Upper lobe of left lung (tissue), 6 donors: Measurements from ENCODE around the gene ABCC4. TPM values are rescaled to one million over a fixed set of nuclear protein-coding genes. Genes with fewer than 3 reads are reported as not detected.

Experiments
- ATAC-seq, 2 donors: fragments of 200-7000 bp; cut with Tn5 transposase; one replicate each; pipeline ENCODE4 v1.9.1; 2022; ENCODE audit warnings: mild to moderate bottlenecking in 2 of 2, moderate library complexity in 2 of 2; ENCODE audit not compliant: low FRiP score in 2 of 2
- DNase-seq, 2 donors: peaks; one replicate each; pipeline ENCODE4 v3.0.0-alpha.2; 2019 to 2020
- H3K27ac ChIP-seq, 4 donors: fragments of 200-600 bp; sonication (generic); one replicate each; pipeline ENCODE4 v1.5.1; 2016 to 2019
- H3K27me3 ChIP-seq, 4 donors: fragments of 200-600 bp; sonication (generic); one replicate each; pipeline ENCODE4 v1.5.1; 2017 to 2019
- H3K36me3 ChIP-seq, 4 donors: fragments of 200-600 bp; sonication (generic); one replicate each; pipeline ENCODE4 v1.5.1; 2016 to 2019
- H3K4me1 ChIP-seq, 4 donors: fragments of 200-600 bp; sonication (generic); one replicate each; pipeline ENCODE4 v1.5.1; 2018 to 2019
- H3K4me3 ChIP-seq, 4 donors: fragments of 200-600 bp; sonication (generic); one replicate each; pipeline ENCODE4 v1.5.1; 2017 to 2019; ENCODE audit warnings: mild to moderate bottlenecking in 2 of 4, moderate library complexity in 1 of 4
- H3K9me3 ChIP-seq, 4 donors: fragments of 200-600 bp; sonication (generic); one replicate each; pipeline ENCODE4 v1.5.1; 2018 to 2019
- CTCF ChIP-seq, 6 experiments: fragments of 450-650 bp in 4 of 6; fragments of 200-600 bp in 2 of 6; sonication (generic) in 2 of 6; IDR thresholded peaks; one replicate each; pipeline ENCODE4 v1.5.1; 2016 to 2019; ENCODE audit warnings: antibody characterized with exemption in 6 of 6
- EP300 ChIP-seq, 4 donors: sonication (generic); formaldehyde crosslinking; IDR thresholded peaks; one replicate each; pipeline ENCODE4 v1.5.1; 2017; ENCODE audit warnings: antibody characterized with exemption in 4 of 4, control low read depth in 2 of 4
- POLR2A ChIP-seq, 4 donors: fragments of 450-650 bp; IDR thresholded peaks; one replicate each; pipeline ENCODE4 v1.5.1; 2016 to 2017; ENCODE audit warnings: antibody characterized with exemption in 4 of 4, mild to moderate bottlenecking in 2 of 4
- POLR2AphosphoS5 ChIP-seq, 2 donors: sonication (generic); formaldehyde crosslinking; IDR thresholded peaks; one replicate each; pipeline ENCODE4 v1.5.1; 2017; ENCODE audit warnings: antibody characterized with exemption in 2 of 2
- WGBS, 2 donors: methylation state at CpG; one replicate each; pipeline ENCODE4 v1.1.5; 2017 to 2018; 5-methylcytosine and 5-hydroxymethylcytosine counted together
- total RNA-seq, 6 donors: library from RNA; depleted of rRNA in 4 of 6; stranded (reverse); fragments of >200 nt in 4 of 6; gene quantifications; one replicate each; pipeline versions ENCODE4 v1.1.0 to v1.2.1, GENCODE V29; 2016 to 2021
- donor health status: DM: no; HTN: no; CAD: no; lungs with moderate emphysema.
- donor health status: DM: no; HTN: yes; CAD: no; lungs with severe emphysema.

The ABCC4 gene
- total RNA-seq, 6 donors from 2014 or later: 17.0 to 78.6 (median 31.9) TPM

GRCh38 chr13:95060014-95060519 lies 241.2 kb downstream of the ABCC4 start:
- no peak overlapping the region for H3K27ac ChIP-seq
- H3K4me3 ChIP-seq: no peak overlapping the region
- DNase-seq (no peak), ATAC-seq (no peak)
- no peaks in the 10 kb centered on the region for H3K9me3 ChIP-seq
- no peak for TF ChIP-seq POLR2A (IDR thresholded peaks at IDR 0.05)
- no peak for TF ChIP-seq CTCF (IDR thresholded peaks at IDR 0.05)
- no peak for TF ChIP-seq EP300 (IDR thresholded peaks at IDR 0.05)
- no peak for TF ChIP-seq POLR2AphosphoS5 (IDR thresholded peaks at IDR 0.05)
- 84 to 91% methylated on average over 3 of the region's 3 CpGs for WGBS, 2 donors
- H3K27me3 ChIP-seq: no peaks in the 10 kb centered on the region
- peaks cover 0 to 9% (median 2%) of the 10 kb centered on the region in 4 donors for H3K36me3 ChIP-seq
- H3K4me1 ChIP-seq: no peaks in the 10 kb centered on the region

- TF ChIP-seq CTCF (IDR thresholded peaks at IDR 0.05) (no peak), POLR2AphosphoS5 (IDR thresholded peaks at IDR 0.05) (no peak), EP300 (IDR thresholded peaks at IDR 0.05) (no peak), POLR2A (IDR thresholded peaks at IDR 0.05) (no peak)
Measured at GRCh38 chr13:95059306-95059705, 241.9 kb downstream of the ABCC4 start.

GRCh38 chr13:95058680-95059079 lies 242.6 kb downstream of the ABCC4 start:
- DNase-seq: peak in 1 of 2 donors; percentile 51
- no peak overlapping the region for H3K27ac ChIP-seq

More at GRCh38 chr13:95059306-95059705, 241.9 kb downstream of the ABCC4 start:
- no peak for DNase-seq
- Histone ChIP-seq H3K27ac (no peak overlapping the region), H3K27me3 (no peaks in the 10 kb centered on the region), H3K9me3 (no peaks in the 10 kb centered on the region), H3K36me3 (peaks cover 0 to 9% (median 0%) of the 10 kb centered on the region in 4 donors), H3K4me3 (no peak overlapping the region), H3K4me1 (no peaks in the 10 kb centered on the region)
- 84% methylated on average over 8 of the region's 8 CpGs for WGBS, 2 donors
- ATAC-seq: no peak

GRCh38 chr13:95056266-95056665 lies 245.0 kb downstream of the ABCC4 start:
- TF ChIP-seq EP300 (IDR thresholded peaks at IDR 0.05) (no peak), CTCF (IDR thresholded peaks at IDR 0.05) (no peak), POLR2A (IDR thresholded peaks at IDR 0.05) (no peak), POLR2AphosphoS5 (IDR thresholded peaks at IDR 0.05) (no peak)
- H3K4me1 ChIP-seq: no peaks in the 10 kb centered on the region
- no peaks in the 10 kb centered on the region for H3K27me3 ChIP-seq
- H3K27ac ChIP-seq: no peak overlapping the region
- H3K36me3 ChIP-seq: peaks cover 0 to 5% (median 0%) of the 10 kb centered on the region in 4 donors
- ATAC-seq: no peak
- 75 to 81% methylated on average over 1 of the region's 1 CpG for WGBS, 2 donors
- no peak overlapping the region for H3K4me3 ChIP-seq
- DNase-seq: no peak
- no peaks in the 10 kb centered on the region for H3K9me3 ChIP-seq

More at GRCh38 chr13:95058680-95059079, 242.6 kb downstream of the ABCC4 start:
- ATAC-seq: no peak
- Histone ChIP-seq H3K4me3 (no peak overlapping the region), H3K9me3 (no peaks in the 10 kb centered on the region), H3K36me3 (peaks cover 0 to 9% (median 0%) of the 10 kb centered on the region in 4 donors), H3K4me1 (no peaks in the 10 kb centered on the region), H3K27me3 (no peaks in the 10 kb centered on the region)
- WGBS, 2 donors: 86 to 98% methylated on average over 7 of the region's 7 CpGs
- TF ChIP-seq POLR2AphosphoS5 (IDR thresholded peaks at IDR 0.05) (no peak), CTCF (IDR thresholded peaks at IDR 0.05) (no peak), EP300 (IDR thresholded peaks at IDR 0.05) (no peak), POLR2A (IDR thresholded peaks at IDR 0.05) (no peak)
